CD4-positive, alpha-beta T cell treated with Interleukin-1 beta for 1 hour (primary cell): Measurements from ENCODE around the gene DDIT4.
"Not testable (repeated sequence)": the region's sequence is repeated elsewhere in the genome, so short reads cannot be mapped to it uniquely, and the experiment has no call there.

Experiments used
- DNase-seq, 2 donors: peaks; one replicate each; pipeline ENCODE4 v3.0.0-alpha.2; 2020 to 2022

The DDIT4 gene

GRCh38 chr10:72273410-72274212, at the start of gene DDIT4:
Gene DDIT4, plus strand, starts transcription at chr10:72273924. Its CDS starts 293 bp downstream, at chr10:72274217.
- DNase-seq = peak; percentile 98 to 99

GRCh38 chr10:72224191-72224590, 49.5 kb upstream of the DDIT4 start:
- not testable (repeated sequence) for DNase-seq

GRCh38 chr10:72226418-72227027, 47.2 kb upstream of the DDIT4 start:
- no peak for DNase-seq

- no peak for DNase-seq
These were observed 45.9 kb upstream of the DDIT4 start for GRCh38 chr10:72227826-72228225.

- DNase-seq = no peak
These were observed 45.4 kb upstream of the DDIT4 start for GRCh38 chr10:72228318-72228751.

- no peak for DNase-seq
These were observed 44.2 kb upstream of the DDIT4 start for GRCh38 chr10:72229261-72230251.

GRCh38 chr10:72233621-72234020, 40.1 kb upstream of the DDIT4 start:
- DNase-seq = no peak

GRCh38 chr10:72234560-72235095, 39.1 kb upstream of the DDIT4 start:
- no peak for DNase-seq

GRCh38 chr10:72235544-72236279, 38.0 kb upstream of the DDIT4 start:
- DNase-seq = no peak

- no peak for DNase-seq
These were observed 35.1 kb upstream of the DDIT4 start for GRCh38 chr10:72238392-72239175.

GRCh38 chr10:72239409-72239808, 34.3 kb upstream of the DDIT4 start:
- DNase-seq = no peak

GRCh38 chr10:72240371-72240770, 33.4 kb upstream of the DDIT4 start:
- DNase-seq = no peak

GRCh38 chr10:72241691-72242252, 32.0 kb upstream of the DDIT4 start:
- DNase-seq = no peak

- no peak for DNase-seq
These were observed 31.0 kb upstream of the DDIT4 start for GRCh38 chr10:72242675-72243074.

- DNase-seq = no peak
These were observed 29.8 kb upstream of the DDIT4 start for GRCh38 chr10:72243822-72244437.

- no peak for DNase-seq
These were observed 29.1 kb upstream of the DDIT4 start for GRCh38 chr10:72244573-72245038.

GRCh38 chr10:72245949-72246525, 27.7 kb upstream of the DDIT4 start:
- no peak for DNase-seq

GRCh38 chr10:72248468-72249151, 25.1 kb upstream of the DDIT4 start:
- peak; percentile 77 to 80 for DNase-seq

- peak in 1 of 2 donors; percentile 10 for DNase-seq
These were observed 24.4 kb upstream of the DDIT4 start for GRCh38 chr10:72249176-72249862.
